KMS-11 (cell line): ENCODE results near the gene DYNC2I2.
"Not testable (repeated sequence)": the region's sequence is repeated elsewhere in the genome, so short reads cannot be mapped to it uniquely, and the experiment has no call there.

ENCODE experiments used
- H2AFZ ChIP-seq: fragments of 200-600 bp; sonication (generic); 2 replicates; pipeline ENCODE4 v1.6.1; 2016; ENCODE audit warnings: antibody characterized with exemption, mixed run types, low read depth
- H3K27ac ChIP-seq: fragments of 200-600 bp; sonication (generic); 2 replicates; pipeline ENCODE4 v1.6.1; 2016; ENCODE audit warnings: mild to moderate bottlenecking, mixed run types
- H3K27me3 ChIP-seq: fragments of 200-600 bp; sonication (generic); 2 replicates; pipeline ENCODE4 v1.6.1; 2017; ENCODE audit warnings: mild to moderate bottlenecking, low read depth, mixed run types, moderate library complexity; ENCODE audit not compliant: insufficient read depth
- H3K36me3 ChIP-seq: fragments of 200-600 bp; sonication (generic); 2 replicates; pipeline ENCODE4 v1.6.1; 2017; ENCODE audit warnings: mild to moderate bottlenecking, mixed run types; ENCODE audit not compliant: insufficient read depth
- H3K4me1 ChIP-seq: fragments of 200-600 bp; sonication (generic); 2 replicates; pipeline ENCODE4 v1.6.1; 2016; ENCODE audit warnings: mild to moderate bottlenecking, low read depth, mixed run types; ENCODE audit not compliant: poor library complexity, severe bottlenecking
- H3K4me2 ChIP-seq: fragments of 200-600 bp; sonication (generic); 2 replicates; pipeline ENCODE4 v1.7.0; 2016; ENCODE audit warnings: mild to moderate bottlenecking, mixed run types
- H3K4me3 ChIP-seq: fragments of 200-600 bp; sonication (generic); IDR thresholded peaks from 2 replicates; pipeline ENCODE4 v1.6.1; 2017; ENCODE audit warnings: low read depth, low read length, mixed read lengths; ENCODE audit not compliant: insufficient read depth
- H3K79me2 ChIP-seq: fragments of 200-600 bp; sonication (generic); 2 replicates; pipeline ENCODE4 v1.6.1; 2016; ENCODE audit warnings: low read depth, mixed run types; ENCODE audit not compliant: insufficient read depth
- H3K9ac ChIP-seq: fragments of 200-600 bp; sonication (generic); 2 replicates; pipeline ENCODE4 v1.6.1; 2016; ENCODE audit warnings: mild to moderate bottlenecking, mixed run types
- H4K20me1 ChIP-seq: fragments of 200-600 bp; sonication (generic); 2 replicates; pipeline ENCODE4 v1.6.1; 2016; ENCODE audit warnings: mild to moderate bottlenecking, mixed run types; ENCODE audit not compliant: insufficient read depth
- CTCF ChIP-seq: fragments of 200-600 bp; sonication (generic); conservative IDR thresholded peaks from 2 replicates; pipeline ENCODE4 v1.6.1; 2017; ENCODE audit warnings: low read depth, mild to moderate bottlenecking, antibody characterized with exemption, low read length, moderate library complexity, mixed read lengths

DYNC2I2 gene

DNA sequence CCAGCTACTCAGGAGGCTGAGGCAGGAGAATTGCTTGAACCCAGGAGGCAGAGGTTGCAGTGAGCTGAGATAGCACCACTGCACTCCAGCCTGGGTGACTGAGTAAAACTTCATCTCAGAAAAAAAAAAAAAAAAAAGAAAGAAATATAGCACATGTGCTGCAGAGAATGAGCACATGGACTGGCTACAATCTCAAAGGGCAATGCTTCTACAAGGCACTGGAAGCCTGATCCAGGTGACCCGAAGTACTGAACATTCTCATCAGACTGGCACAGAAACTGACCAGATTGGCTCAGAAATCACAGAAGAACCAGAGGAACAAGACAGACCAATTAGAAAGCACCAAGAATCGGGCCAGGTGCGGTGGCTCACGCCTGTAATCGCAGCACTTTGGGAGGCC is 4.8 kb downstream of the DYNC2I2 start:
- Histone ChIP-seq H3K79me2 (no peaks in the 10 kb centered on the region), H3K4me1 (peaks cover 3% of the 10 kb centered on the region), H3K36me3 (no peaks in the 10 kb centered on the region), H3K4me2 (no peak overlapping the region), H4K20me1 (no peaks in the 10 kb centered on the region), H3K27ac (no peak overlapping the region), H3K27me3 (no peaks in the 10 kb centered on the region), H2AFZ (no peak overlapping the region), H3K4me3 (no peak overlapping the region), H3K9ac (no peak overlapping the region)
- no peak for TF ChIP-seq CTCF

DNA sequence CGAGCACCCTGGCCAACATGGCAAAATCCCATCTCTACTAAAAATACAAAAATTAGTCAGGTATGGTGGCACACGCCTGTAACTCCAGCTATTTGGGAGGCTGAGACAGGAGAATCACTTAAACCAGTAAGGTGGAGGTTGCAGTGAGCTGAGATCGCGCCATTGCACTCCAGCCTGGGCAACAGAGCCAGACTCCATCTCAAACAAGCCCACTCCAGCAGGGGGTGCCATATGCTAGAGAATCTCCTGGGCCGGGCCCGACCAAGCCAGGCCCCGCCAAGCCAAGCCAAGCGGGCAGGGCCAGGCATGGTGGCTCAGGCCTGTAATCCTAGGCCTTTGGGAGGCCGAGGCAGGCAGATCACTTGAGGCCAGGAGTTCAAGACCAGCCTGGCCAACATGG is 8.4 kb downstream of the DYNC2I2 start:
- H3K36me3 ChIP-seq, H3K27me3 ChIP-seq, H3K9ac ChIP-seq, H4K20me1 ChIP-seq, H3K4me1 ChIP-seq, H3K79me2 ChIP-seq, H3K4me2 ChIP-seq, H3K4me3 ChIP-seq, H2AFZ ChIP-seq, H3K27ac ChIP-seq: not testable (repeated sequence)

DNA sequence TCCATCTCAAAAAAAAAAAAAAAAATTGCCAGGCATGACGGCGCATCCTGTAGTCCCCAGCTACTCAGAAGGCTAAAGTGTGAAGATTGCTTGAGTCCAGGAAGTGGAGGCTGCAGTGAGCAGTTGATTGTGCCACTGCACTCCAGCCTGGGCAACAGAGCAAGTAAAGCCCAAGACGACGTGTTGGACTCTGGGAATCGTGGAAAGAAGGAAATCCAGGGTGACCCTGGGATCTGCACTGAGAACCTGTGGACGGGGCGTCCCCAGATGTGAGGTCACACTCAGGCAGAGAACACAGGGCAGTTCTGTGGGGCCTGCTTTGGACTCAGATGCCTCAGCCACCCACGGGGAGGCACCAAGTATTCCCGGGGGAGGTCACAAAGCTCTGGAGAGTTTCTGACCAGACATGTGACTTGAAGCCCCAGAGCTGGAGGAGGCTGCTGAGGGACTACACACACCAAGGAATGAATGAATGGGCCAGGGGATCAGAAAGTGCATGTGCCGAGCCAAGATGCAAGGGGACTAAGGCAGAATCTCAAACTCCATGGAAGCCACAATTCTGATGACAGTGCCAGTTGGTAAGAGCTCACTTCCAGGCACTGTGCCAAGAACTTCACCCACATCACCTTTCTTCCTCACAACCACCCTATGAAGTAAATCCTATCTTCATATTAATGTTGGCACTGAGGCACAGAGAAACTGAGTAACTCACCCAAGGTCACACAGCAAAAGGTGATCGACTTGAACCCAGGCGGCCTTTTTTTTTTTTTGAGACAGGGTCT is 12.9 kb downstream of the DYNC2I2 start:
- Histone ChIP-seq H3K36me3 (no peaks in the 10 kb centered on the region), H3K79me2 (0 out of 2 replicates have a peak, but pooled peaks cover 8% of the 10 kb centered on the region), H3K27ac (no peak overlapping the region), H3K9ac (no peak overlapping the region), H3K4me3 (no peak overlapping the region), H3K4me1 (no peaks in the 10 kb centered on the region), H3K27me3 (no peaks in the 10 kb centered on the region), H3K4me2 (no peak overlapping the region), H4K20me1 (no peaks in the 10 kb centered on the region), H2AFZ (no peak overlapping the region)
- TF ChIP-seq CTCF: no peak

- Histone ChIP-seq H2AFZ (no peak overlapping the region), H3K27me3 (no peaks in the 10 kb centered on the region), H3K36me3 (no peaks in the 10 kb centered on the region), H3K4me2 (no peak overlapping the region), H4K20me1 (no peaks in the 10 kb centered on the region), H3K79me2 (0 out of 2 replicates have a peak, but pooled peaks cover 8% of the 10 kb centered on the region), H3K27ac (no peak overlapping the region), H3K4me1 (peaks cover 6% of the 10 kb centered on the region), H3K9ac (no peak overlapping the region), H3K4me3 (no peak overlapping the region)
- TF ChIP-seq CTCF: no peak
Observed at GRCh38 chr9:128642675-128643245, 13.9 kb downstream of the DYNC2I2 start.

- no peaks in the 10 kb centered on the region for H3K27me3 ChIP-seq
- peaks cover 9% of the 10 kb centered on the region for H3K4me1 ChIP-seq
- no peaks in the 10 kb centered on the region for H3K36me3 ChIP-seq
- no peak overlapping the region for H3K9ac ChIP-seq
- H4K20me1 ChIP-seq: no peaks in the 10 kb centered on the region
- H3K4me2 ChIP-seq: no peak overlapping the region
- no peak for TF ChIP-seq CTCF
- H2AFZ ChIP-seq: no peak overlapping the region
- H3K27ac ChIP-seq: no peak overlapping the region
- no peak overlapping the region for H3K4me3 ChIP-seq
- 0 out of 2 replicates have a peak, but pooled peaks cover 8% of the 10 kb centered on the region for H3K79me2 ChIP-seq
Observed at GRCh38 chr9:128640603-128641002, 16.0 kb downstream of the DYNC2I2 start.
